Measurements from ENCODE around the gene LRRC30. TPM values are rescaled to one million over a fixed set of nuclear protein-coding genes. Genes with fewer than 3 reads are reported as not detected.
"Not testable (repeated sequence)": the region's sequence is repeated elsewhere in the genome, so short reads cannot be mapped to it uniquely, and the experiment has no call there.

Gene LRRC30
- total RNA-seq = not detected

GRCh38 chr18:7230626-7231349, at the start of gene LRRC30:
LRRC30 (plus strand) TSS chr18:7231089; CDS start chr18:7231139, 50 bp downstream.
- ATAC-seq = no peak

GRCh38 chr18:7185701-7186100, 45.2 kb upstream of the LRRC30 start:
- H3K27ac Mint-ChIP-seq = no peak overlapping the region

More at GRCh38 chr18:7230626-7231349, at the start of gene LRRC30:
- Mint-ChIP-seq H3K36me3 (no peaks in the 10 kb centered on the region), H3K9me3 (peaks cover 0 to 7% of the 10 kb centered on the region in 2 donors), H3K27ac (no peak within 1 kb of the TSS)
- DNase-seq (ENCODE audit: low spot score in 2 of 2) = no peak

GRCh38 chr18:7190547-7191156, 40.2 kb upstream of the LRRC30 start:
- no peak for ATAC-seq
- peaks cover 9 to 19% of the 10 kb centered on the region in 2 donors for H3K9me3 Mint-ChIP-seq
- no peak overlapping the region for H3K27ac Mint-ChIP-seq

More at GRCh38 chr18:7185701-7186100, 45.2 kb upstream of the LRRC30 start:
- Mint-ChIP-seq H3K9me3 (peaks cover 16 to 17% of the 10 kb centered on the region in 2 donors), H3K36me3 (peaks cover 0 to 6% of the 10 kb centered on the region in 2 donors)
- DNase-seq (ENCODE audit: low spot score in 2 of 2) (no peak), ATAC-seq (no peak)

GRCh38 chr18:7191736-7192135, 39.2 kb upstream of the LRRC30 start:
- DNase-seq (ENCODE audit: low spot score in 2 of 2) (no peak), ATAC-seq (no peak)
- peaks cover 4 to 15% of the 10 kb centered on the region in 2 donors for H3K9me3 Mint-ChIP-seq
- no peak overlapping the region for H3K27ac Mint-ChIP-seq
- H3K36me3 Mint-ChIP-seq = no peaks in the 10 kb centered on the region

More at GRCh38 chr18:7190547-7191156, 40.2 kb upstream of the LRRC30 start:
- no peak for DNase-seq (ENCODE audit: low spot score in 2 of 2)
- H3K36me3 Mint-ChIP-seq = peaks cover 0 to 5% of the 10 kb centered on the region in 2 donors

GRCh38 chr18:7195266-7195665, 35.6 kb upstream of the LRRC30 start:
- peaks cover 9 to 26% of the 10 kb centered on the region in 2 donors for H3K9me3 Mint-ChIP-seq
- no peak for ATAC-seq
- H3K27ac Mint-ChIP-seq = no peak overlapping the region
- no peak for DNase-seq (ENCODE audit: low spot score in 2 of 2)
- H3K36me3 Mint-ChIP-seq = no peaks in the 10 kb centered on the region

GRCh38 chr18:7196421-7196820, 34.5 kb upstream of the LRRC30 start:
- no peak for ATAC-seq
- no peaks in the 10 kb centered on the region for H3K36me3 Mint-ChIP-seq

GRCh38 chr18:7197854-7198253, 33.0 kb upstream of the LRRC30 start:
- DNase-seq (ENCODE audit: low spot score in 2 of 2) (no peak), ATAC-seq (no peak)
- H3K36me3 Mint-ChIP-seq = no peaks in the 10 kb centered on the region
- H3K27ac Mint-ChIP-seq = no peak overlapping the region
- peaks cover 5 to 18% of the 10 kb centered on the region in 2 donors for H3K9me3 Mint-ChIP-seq

More at GRCh38 chr18:7196421-7196820, 34.5 kb upstream of the LRRC30 start:
- DNase-seq (ENCODE audit: low spot score in 2 of 2) = no peak
- H3K9me3 Mint-ChIP-seq = peaks cover 9 to 26% of the 10 kb centered on the region in 2 donors
- no peak overlapping the region for H3K27ac Mint-ChIP-seq

- H3K9me3 Mint-ChIP-seq = peaks cover 5 to 18% of the 10 kb centered on the region in 2 donors
- no peak for ATAC-seq
- DNase-seq (ENCODE audit: low spot score in 2 of 2) = no peak
- H3K36me3 Mint-ChIP-seq = no peaks in the 10 kb centered on the region
- no peak overlapping the region for H3K27ac Mint-ChIP-seq
These were observed 32.6 kb upstream of the LRRC30 start for GRCh38 chr18:7198326-7198725.

- peaks cover 5 to 15% of the 10 kb centered on the region in 2 donors for H3K9me3 Mint-ChIP-seq
- DNase-seq (ENCODE audit: low spot score in 2 of 2) (no peak), ATAC-seq (no peak)
- no peaks in the 10 kb centered on the region for H3K36me3 Mint-ChIP-seq
- no peak overlapping the region for H3K27ac Mint-ChIP-seq
These were observed 29.8 kb upstream of the LRRC30 start for GRCh38 chr18:7201096-7201495.

- H3K27ac Mint-ChIP-seq = no peak overlapping the region
- peaks cover under 1 to 14% of the 10 kb centered on the region in 2 donors for H3K9me3 Mint-ChIP-seq
- no peaks in the 10 kb centered on the region for H3K36me3 Mint-ChIP-seq
- no peak for ATAC-seq
- no peak for DNase-seq (ENCODE audit: low spot score in 2 of 2)
These were observed 28.7 kb upstream of the LRRC30 start for GRCh38 chr18:7202169-7202568.

- H3K9me3 Mint-ChIP-seq; H3K36me3 Mint-ChIP-seq; H3K27ac Mint-ChIP-seq; ATAC-seq; DNase-seq (ENCODE audit: low spot score in 2 of 2): not testable (repeated sequence)
These were observed 27.3 kb upstream of the LRRC30 start for GRCh38 chr18:7203601-7204000.

- DNase-seq (ENCODE audit: low spot score in 2 of 2) (no peak), ATAC-seq (no peak)
- Mint-ChIP-seq H3K36me3 (no peaks in the 10 kb centered on the region), H3K9me3 (peaks cover 0 to 7% of the 10 kb centered on the region in 2 donors), H3K27ac (no peak overlapping the region)
These were observed 25.5 kb upstream of the LRRC30 start for GRCh38 chr18:7205346-7205745.

- Mint-ChIP-seq H3K9me3 (peaks cover 0 to 7% of the 10 kb centered on the region in 2 donors), H3K36me3 (no peaks in the 10 kb centered on the region)
These were observed 24.7 kb upstream of the LRRC30 start for GRCh38 chr18:7206217-7206616.

GRCh38 chr18:7207366-7207915, 23.4 kb upstream of the LRRC30 start:
- Mint-ChIP-seq H3K9me3 (peaks cover 0 to 7% of the 10 kb centered on the region in 2 donors), H3K36me3 (no peaks in the 10 kb centered on the region), H3K27ac (no peak overlapping the region)
- DNase-seq (ENCODE audit: low spot score in 2 of 2) = no peak
- no peak for ATAC-seq

More at GRCh38 chr18:7206217-7206616, 24.7 kb upstream of the LRRC30 start:
- ATAC-seq (no peak), DNase-seq (ENCODE audit: low spot score in 2 of 2) (no peak)
- no peak overlapping the region for H3K27ac Mint-ChIP-seq

GRCh38 chr18:7221424-7222155, 9.3 kb upstream of the LRRC30 start:
- ATAC-seq = no peak
- peak in 1 of 2 donors; percentile 3 for DNase-seq (ENCODE audit: low spot score in 2 of 2)

GRCh38 chr18:7224198-7224597, 6.7 kb upstream of the LRRC30 start:
- no peak for ATAC-seq
- H3K27ac Mint-ChIP-seq = no peak overlapping the region

More at GRCh38 chr18:7221424-7222155, 9.3 kb upstream of the LRRC30 start:
- no peaks in the 10 kb centered on the region for H3K9me3 Mint-ChIP-seq
- no peak overlapping the region for H3K27ac Mint-ChIP-seq
- H3K36me3 Mint-ChIP-seq = no peaks in the 10 kb centered on the region

GRCh38 chr18:7232218-7232617, 1.3 kb downstream of the LRRC30 start:
- H3K9me3 Mint-ChIP-seq = peaks cover 0 to 7% of the 10 kb centered on the region in 2 donors
- no peaks in the 10 kb centered on the region for H3K36me3 Mint-ChIP-seq
- H3K27ac Mint-ChIP-seq = no peak overlapping the region
- no peak for DNase-seq (ENCODE audit: low spot score in 2 of 2)
- no peak for ATAC-seq

More at GRCh38 chr18:7224198-7224597, 6.7 kb upstream of the LRRC30 start:
- H3K9me3 Mint-ChIP-seq = no peaks in the 10 kb centered on the region
- DNase-seq (ENCODE audit: low spot score in 2 of 2) = no peak
- H3K36me3 Mint-ChIP-seq = no peaks in the 10 kb centered on the region
